Measurements from ENCODE around the gene PYROXD2. TPM values are rescaled to one million over a fixed set of nuclear protein-coding genes. Genes with fewer than 3 reads are reported as not detected.

Gene PYROXD2
- total and polyA plus RNA-seq, 12 donors, result 4.6 to 70.6 (median 28.3) TPM

GRCh38 chr10:98433881-98434732 is 19.1 kb upstream of the PYROXD2 start:
- TF ChIP-seq POLR2A (IDR thresholded peaks at IDR 0.05), result no peak
- no peak for TF ChIP-seq CTCF (IDR thresholded peaks at IDR 0.05)
- WGBS, 4 donors, result 84 to 88% (median 86%) methylated on average over 14 to 21 of the region's 21 CpGs
- Histone ChIP-seq H3K4me1 (replicated peaks in 1 of 2) (peaks cover 0 to 3% of the 10 kb centered on the region in 2 donors), H3K27ac (no peak overlapping the region), H3K9me3 (replicated peaks in 1 of 3) (no peaks in the 10 kb centered on the region), H3K36me3 (replicated peaks in 1 of 2) (peaks cover 0 to 66% of the 10 kb centered on the region in 2 donors), H3K27me3 (no peaks in the 10 kb centered on the region), H3K4me3 (no peak overlapping the region)
- peak in 5 of 7 donors; percentile 47 to 72 (median 59) for DNase-seq
- intact Hi-C loops (cut with DNase I), result no loop called here

- peaks cover 0 to 69% of the 10 kb centered on the region in 2 donors for H3K36me3 ChIP-seq (replicated peaks in 1 of 2)
- DNase-seq, result no peak
Measured at GRCh38 chr10:98433371-98433770, 18.4 kb upstream of the PYROXD2 start.

GRCh38 chr10:98432330-98432729 is 17.3 kb upstream of the PYROXD2 start:
- DNase-seq, result no peak
- intact Hi-C loops (cut with DNase I), result no loop called here
- TF ChIP-seq CTCF (IDR thresholded peaks at IDR 0.05) (no peak), POLR2A (IDR thresholded peaks at IDR 0.05) (no peak)
- Histone ChIP-seq H3K36me3 (replicated peaks in 1 of 2) (peaks cover 0 to 78% of the 10 kb centered on the region in 2 donors), H3K27ac (no peak overlapping the region), H3K27me3 (no peaks in the 10 kb centered on the region), H3K4me1 (replicated peaks in 1 of 2) (peaks cover 0 to 3% of the 10 kb centered on the region in 2 donors), H3K9me3 (replicated peaks in 1 of 3) (no peaks in the 10 kb centered on the region), H3K4me3 (no peak overlapping the region)
- 53 to 100% (median 98%) methylated on average over 1 of the region's 1 CpG for WGBS, 4 donors

More at GRCh38 chr10:98433371-98433770, 18.4 kb upstream of the PYROXD2 start:
- Histone ChIP-seq H3K4me1 (replicated peaks in 1 of 2) (peaks cover 0 to 3% of the 10 kb centered on the region in 2 donors), H3K4me3 (no peak overlapping the region), H3K27ac (no peak overlapping the region), H3K9me3 (replicated peaks in 1 of 3) (no peaks in the 10 kb centered on the region), H3K27me3 (no peaks in the 10 kb centered on the region)
- 95 to 100% (median 99%) methylated on average over 1 of the region's 1 CpG for WGBS, 4 donors
- no peak for TF ChIP-seq POLR2A (IDR thresholded peaks at IDR 0.05)
- intact Hi-C loops (cut with DNase I), result no loop called here

- no peaks in the 10 kb centered on the region for H3K4me1 ChIP-seq (replicated peaks in 1 of 2)
- H3K27me3 ChIP-seq, result no peaks in the 10 kb centered on the region
- no peak overlapping the region for H3K27ac ChIP-seq
- DNase-seq, result no peak
- 93% methylated on average over 8 of the region's 8 CpGs; no CpG with 5 or more reads in 2 of the 4 donors for WGBS, 4 donors
- intact Hi-C loops (cut with DNase I), result no loop called here
- H3K36me3 ChIP-seq (replicated peaks in 1 of 2), result peaks cover 0 to 85% of the 10 kb centered on the region in 2 donors
- no peak overlapping the region for H3K4me3 ChIP-seq
- H3K9me3 ChIP-seq (replicated peaks in 1 of 3), result no peaks in the 10 kb centered on the region
- TF ChIP-seq POLR2A (IDR thresholded peaks at IDR 0.05), result no peak
- TF ChIP-seq CTCF (IDR thresholded peaks at IDR 0.05), result no peak
Measured at GRCh38 chr10:98431016-98431415, 16.0 kb upstream of the PYROXD2 start.
